BJ (cell line): Measurements from ENCODE around the gene SOCS7. TPM values are rescaled to one million over a fixed set of nuclear protein-coding genes. Genes with fewer than 3 reads are reported as not detected.

Experiments used
- CTCF ChIA-PET: fragments of 350-600 bp; formaldehyde crosslinking; extraction: SDS; loops from one replicate; lab custom pipeline; 2021; ENCODE audit warnings: antibody characterized with exemption, inconsistent platforms; lab: Yijun Ruan, JAX
- POLR2A ChIA-PET: fragments of 300-600 bp; sonication (Branson Sonifier 250); formaldehyde crosslinking; extraction: SDS; loops from one replicate; lab custom pipeline; 2021; ENCODE audit warnings: antibody characterized with exemption; lab: Charles Lee
- DNase-seq: peaks from one replicate; pipeline ENCODE4 v3.0.0-alpha.2; 2011; ENCODE audit warnings: low read depth
- H3K27me3 ChIP-seq: 2 replicates; pipeline ENCODE4 v1.6.0; 2011; ENCODE audit warnings: low read length; ENCODE audit not compliant: control insufficient read depth, insufficient read depth
- H3K36me3 ChIP-seq: 2 replicates; pipeline ENCODE4 v1.5.1; 2011; ENCODE audit warnings: low read length; ENCODE audit not compliant: control insufficient read depth, insufficient read depth
- H3K4me3 ChIP-seq: 2 replicates; pipeline ENCODE4 v1.5.1; 2011; ENCODE audit warnings: low read depth, mild to moderate bottlenecking, control low read depth, low read length
- CTCF ChIP-seq: IDR thresholded peaks from 2 replicates; pipeline ENCODE4 v1.5.1; 2011; ENCODE audit warnings: low read depth, mild to moderate bottlenecking, control low read depth, inconsistent platforms, low read length, moderate library complexity; ENCODE audit not compliant: insufficient read depth
- polyA plus RNA-seq: library from polyadenylated mRNA; depleted of rRNA; stranded (reverse); fragments of >200 nt; gene quantifications from 2 replicates; pipeline ENCODE4 v1.2.3, GENCODE V29; 2011

SOCS7 gene
- polyA plus RNA-seq, 1 experiment, result 9.2 TPM

GRCh38 chr17:38326996-38327792, 24.4 kb upstream of the SOCS7 start:
- Histone ChIP-seq H3K4me3 (no peak overlapping the region), H3K27me3 (no peaks in the 10 kb centered on the region), H3K36me3 (peaks cover 5% of the 10 kb centered on the region)
- DNase-seq, result no peak
- CTCF ChIA-PET, result interaction anchor here (1.1 to 1.3 kb wide), 2 partner anchors 11 to 22 kb away, joined by 3 to 5 read pairs; no protein-coding TSS in a partner anchor
- POLR2A ChIA-PET, result no interaction called here
- no peak for TF ChIP-seq CTCF

GRCh38 chr17:38327936-38328335, 23.7 kb upstream of the SOCS7 start:
- Histone ChIP-seq H3K4me3 (no peak overlapping the region), H3K36me3 (no peaks in the 10 kb centered on the region), H3K27me3 (peaks cover 3% of the 10 kb centered on the region)
- POLR2A ChIA-PET, result no interaction called here
- no peak for DNase-seq
- no peak for TF ChIP-seq CTCF
- CTCF ChIA-PET, result interaction anchor here (1.1 to 1.7 kb wide), 3 partner anchors 10 to 21 kb away, joined by 3 to 5 read pairs (median 3); no protein-coding TSS in a partner anchor

- POLR2A ChIA-PET, result no interaction called here
- no peak for TF ChIP-seq CTCF
- CTCF ChIA-PET, result interaction anchor here (1.1 to 2.4 kb wide), 5 partner anchors 10 to 86 kb away, joined by 3 to 7 read pairs (median 5); no protein-coding TSS in a partner anchor
- Histone ChIP-seq H3K4me3 (no peak overlapping the region), H3K27me3 (peaks cover 8% of the 10 kb centered on the region), H3K36me3 (no peaks in the 10 kb centered on the region)
- no peak for DNase-seq
Measured at GRCh38 chr17:38328620-38329019, 23.0 kb upstream of the SOCS7 start.

- no peak for DNase-seq
- CTCF ChIA-PET, result interaction anchor here (1.7 to 2.4 kb wide), 3 partner anchors 10 to 85 kb away, joined by 3 to 7 read pairs (median 7); no protein-coding TSS in a partner anchor
- POLR2A ChIA-PET, result no interaction called here
- Histone ChIP-seq H3K27me3 (peaks cover 8% of the 10 kb centered on the region), H3K4me3 (no peak overlapping the region), H3K36me3 (no peaks in the 10 kb centered on the region)
- no peak for TF ChIP-seq CTCF
Measured at GRCh38 chr17:38329284-38329683, 22.4 kb upstream of the SOCS7 start.
